Measurements from ENCODE around the gene BNC2.

The BNC2 gene

GRCh38 chr9:16642421-16643109 lies 227.9 kb downstream of the BNC2 start:
- in situ Hi-C loops (cut with MboI; ENCODE audit: low sequenced_read_pairs), result no loop called here

DNA sequence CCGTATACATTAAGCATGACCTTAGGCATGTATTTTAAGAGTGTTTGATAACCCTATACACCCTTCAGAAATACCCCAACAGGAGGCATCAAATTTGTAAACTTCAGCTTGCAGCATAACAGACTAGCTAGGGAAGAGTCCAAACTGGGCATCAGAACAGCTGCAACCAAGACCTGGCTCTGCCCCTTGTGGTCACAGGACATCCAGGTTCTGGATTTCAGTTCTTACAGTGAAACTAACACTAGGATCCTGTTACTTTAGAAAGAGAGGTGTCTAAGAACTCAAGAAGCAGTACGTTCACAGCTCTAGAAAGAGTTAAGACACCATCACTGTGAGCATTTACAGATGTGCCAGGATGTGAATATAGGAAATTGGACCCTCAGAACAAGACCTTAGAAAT lies 229.8 kb downstream of the BNC2 start:
- in situ Hi-C loops (cut with MboI; ENCODE audit: low sequenced_read_pairs), result no loop called here

- in situ Hi-C loops (cut with MboI; ENCODE audit: low sequenced_read_pairs), result no loop called here
These were observed 230.8 kb downstream of the BNC2 start for GRCh38 chr9:16639644-16640043.

DNA sequence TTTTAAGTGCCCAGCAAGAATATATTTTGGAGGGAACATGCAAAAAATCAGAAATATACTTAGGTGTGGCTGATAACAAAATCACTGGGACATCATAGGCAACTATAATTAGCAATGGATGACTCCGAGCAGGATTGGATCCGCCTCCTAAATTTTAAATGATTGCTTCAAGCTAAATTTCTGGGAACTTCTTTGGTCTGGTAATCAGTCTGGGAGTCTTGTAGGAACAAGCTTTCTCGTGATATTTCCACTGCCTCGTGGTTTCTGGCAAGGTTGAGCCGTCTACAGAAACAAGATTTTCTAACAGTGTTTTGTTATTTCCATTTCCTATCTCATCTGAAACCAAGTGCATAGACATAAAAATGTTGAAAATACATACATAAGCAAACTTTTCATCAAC lies 232.6 kb downstream of the BNC2 start:
- in situ Hi-C loops (cut with MboI; ENCODE audit: low sequenced_read_pairs), result no loop called here

DNA sequence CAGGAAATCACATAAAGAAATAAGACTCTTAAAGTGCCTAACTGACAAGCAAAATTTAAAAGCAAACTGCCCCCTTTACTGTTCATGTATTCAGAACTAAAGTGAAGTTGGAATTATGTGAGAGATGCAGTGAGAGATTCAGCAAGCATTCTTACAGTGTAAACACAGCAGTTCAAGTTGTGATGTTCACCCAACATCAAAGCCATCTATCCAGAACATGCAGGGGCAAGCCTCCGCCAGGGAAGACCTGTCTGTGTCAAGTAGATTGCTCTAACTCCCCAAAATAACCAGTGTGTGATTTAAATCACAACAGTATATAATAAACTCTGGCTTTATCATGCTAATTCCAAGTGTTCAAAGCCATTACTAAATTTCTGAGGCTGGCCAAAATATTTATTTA lies 233.3 kb downstream of the BNC2 start:
- in situ Hi-C loops (cut with MboI; ENCODE audit: low sequenced_read_pairs), result no loop called here

- in situ Hi-C loops (cut with MboI; ENCODE audit: low sequenced_read_pairs), result no loop called here
These were observed 236.7 kb downstream of the BNC2 start for GRCh38 chr9:16633794-16634193.

GRCh38 chr9:16628413-16628812 lies 242.1 kb downstream of the BNC2 start:
- in situ Hi-C loops (cut with MboI; ENCODE audit: low sequenced_read_pairs), result no loop called here

DNA sequence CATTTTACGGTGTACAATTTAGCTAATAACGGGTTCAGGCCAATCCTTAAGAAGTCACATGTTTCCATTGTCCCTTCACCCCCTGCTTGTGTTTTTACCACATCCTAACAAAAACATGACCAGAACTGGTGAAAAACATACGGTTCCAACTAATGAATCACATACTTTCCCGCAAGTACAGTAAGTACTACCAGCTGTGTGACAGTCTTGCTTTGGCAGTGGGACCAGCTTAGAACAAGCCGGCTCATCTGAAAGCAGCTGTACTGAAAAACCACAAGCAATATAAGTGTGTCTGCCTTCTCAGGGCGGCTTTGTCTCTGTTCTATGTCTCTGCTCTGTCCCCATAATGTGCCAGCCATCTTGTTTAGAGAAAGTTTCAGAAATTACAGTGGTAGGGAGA lies 242.5 kb downstream of the BNC2 start:
- in situ Hi-C loops (cut with MboI; ENCODE audit: low sequenced_read_pairs), result no loop called here

GRCh38 chr9:16627521-16627920 lies 242.9 kb downstream of the BNC2 start:
- in situ Hi-C loops (cut with MboI; ENCODE audit: low sequenced_read_pairs), result no loop called here

DNA sequence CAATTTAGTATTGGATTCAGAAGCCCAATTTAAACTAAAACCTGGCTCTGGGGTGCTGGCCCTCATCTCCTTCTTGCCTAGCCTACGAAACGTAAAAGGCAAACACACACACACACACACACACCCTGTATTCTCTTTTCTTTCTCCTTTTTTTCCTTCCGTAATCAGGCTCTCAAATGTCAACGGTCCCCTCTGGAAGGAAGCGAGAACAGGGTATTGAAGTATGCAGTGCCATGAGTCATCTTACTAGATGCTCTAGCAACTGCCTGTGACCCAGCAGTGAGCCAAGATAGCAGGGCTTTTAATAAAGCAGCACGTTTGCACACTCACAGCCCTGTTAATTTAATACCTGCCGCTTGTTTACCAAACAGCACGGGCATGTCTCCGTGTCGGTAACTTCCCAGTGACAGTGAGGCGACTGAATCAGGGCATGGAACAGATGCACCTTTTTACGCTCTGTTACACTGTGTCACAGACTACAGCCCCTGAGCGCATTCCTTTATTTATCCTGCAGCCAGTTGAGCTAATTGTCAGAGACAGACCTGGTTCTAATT lies 243.8 kb downstream of the BNC2 start:
- in situ Hi-C loops (cut with MboI; ENCODE audit: low sequenced_read_pairs), result no loop called here

DNA sequence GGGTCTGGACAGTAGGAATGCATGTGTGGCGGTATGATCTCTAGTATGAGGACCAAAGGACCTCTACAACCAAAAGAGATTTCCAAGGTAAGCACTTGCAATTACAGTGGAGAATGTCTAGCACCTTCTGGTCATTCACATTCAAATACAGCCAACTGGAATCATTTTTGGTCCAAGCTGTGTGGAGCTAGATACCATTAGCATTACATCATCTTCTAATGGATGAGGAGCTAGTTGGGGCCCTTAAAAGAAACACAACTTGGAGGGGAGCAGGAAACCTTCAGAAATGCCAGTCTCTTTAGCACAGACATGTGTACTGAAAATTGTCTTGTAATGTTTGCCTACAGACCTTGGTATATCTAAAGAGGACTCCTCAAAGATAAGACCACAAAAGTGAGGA lies 244.7 kb downstream of the BNC2 start:
- in situ Hi-C loops (cut with MboI; ENCODE audit: low sequenced_read_pairs), result no loop called here

GRCh38 chr9:16625161-16625631 lies 245.3 kb downstream of the BNC2 start:
- in situ Hi-C loops (cut with MboI; ENCODE audit: low sequenced_read_pairs), result no loop called here

- in situ Hi-C loops (cut with MboI; ENCODE audit: low sequenced_read_pairs), result no loop called here
These were observed 245.7 kb downstream of the BNC2 start for GRCh38 chr9:16624744-16625117.

GRCh38 chr9:16623989-16624743 lies 246.3 kb downstream of the BNC2 start:
- in situ Hi-C loops (cut with MboI; ENCODE audit: low sequenced_read_pairs), result no loop called here

- in situ Hi-C loops (cut with MboI; ENCODE audit: low sequenced_read_pairs), result no loop called here
These were observed 247.9 kb downstream of the BNC2 start for GRCh38 chr9:16622541-16622940.

DNA sequence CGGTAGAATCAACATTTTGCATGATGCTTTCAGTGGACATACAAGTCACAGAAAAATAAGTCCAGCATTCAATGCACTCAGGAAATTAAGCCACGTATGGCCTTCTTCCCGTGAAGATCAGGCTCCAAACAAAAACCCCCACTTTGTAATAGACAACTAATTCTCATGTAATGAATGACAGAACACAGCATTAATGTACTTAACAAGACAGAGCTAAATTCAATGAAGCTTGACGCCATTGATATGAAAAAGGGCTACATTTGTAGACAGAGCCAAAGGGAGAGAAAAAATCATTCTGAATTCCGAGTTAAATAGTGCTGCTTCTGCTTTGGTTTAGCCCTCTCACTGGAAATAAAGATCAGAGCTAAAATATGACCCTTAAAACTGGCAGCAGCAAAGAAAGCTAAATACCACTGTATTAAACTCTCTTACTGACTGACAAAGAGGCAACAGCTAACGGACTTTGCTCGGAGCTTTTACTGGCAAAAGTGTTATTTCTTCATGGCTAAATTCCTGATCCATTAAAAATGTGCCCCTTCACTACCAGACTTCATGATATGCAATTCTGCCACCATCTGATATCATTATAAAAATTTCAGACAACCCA lies 250.5 kb downstream of the BNC2 start:
- in situ Hi-C loops (cut with MboI; ENCODE audit: low sequenced_read_pairs), result no loop called here

DNA sequence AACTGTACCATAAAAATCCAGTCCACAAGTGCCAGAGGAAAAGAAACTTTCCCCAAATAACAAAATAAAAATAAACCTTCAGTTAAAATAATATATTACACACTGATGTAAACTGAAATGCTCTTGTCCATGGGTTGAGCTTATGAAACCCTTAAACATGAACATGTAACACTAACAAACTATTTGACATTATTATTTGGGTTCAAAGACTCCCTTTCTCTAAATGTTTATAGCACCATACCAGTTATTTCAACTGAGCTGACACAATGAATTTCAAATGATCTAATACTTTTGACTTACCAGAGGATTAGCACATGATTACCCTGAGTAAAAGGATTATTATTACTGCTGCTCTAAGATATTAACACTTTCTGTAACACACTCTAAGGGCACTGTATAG lies 251.1 kb downstream of the BNC2 start:
- in situ Hi-C loops (cut with MboI; ENCODE audit: low sequenced_read_pairs), result no loop called here

- in situ Hi-C loops (cut with MboI; ENCODE audit: low sequenced_read_pairs), result no loop called here
These were observed 251.9 kb downstream of the BNC2 start for GRCh38 chr9:16618524-16618923.

DNA sequence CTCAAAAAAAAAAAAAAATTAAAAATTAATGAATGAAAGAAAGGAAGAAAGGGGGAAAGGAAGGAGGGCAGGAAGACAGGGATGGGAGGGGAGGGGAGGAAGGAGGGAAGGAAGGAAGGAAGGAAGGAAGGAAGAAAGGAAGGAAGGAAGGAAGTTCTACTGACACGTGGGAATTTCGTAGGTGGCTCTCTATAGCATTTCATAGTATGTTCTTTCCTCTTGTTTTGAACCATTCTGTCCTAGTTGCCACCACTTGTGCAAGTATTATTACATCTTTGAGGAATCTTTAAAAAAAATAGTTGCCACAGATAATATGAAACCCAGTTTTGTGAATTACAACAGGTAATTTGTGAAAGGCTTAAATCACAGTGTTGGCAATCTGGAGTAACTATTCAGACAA lies 253.8 kb downstream of the BNC2 start:
- in situ Hi-C loops (cut with MboI; ENCODE audit: low sequenced_read_pairs), result no loop called here

- in situ Hi-C loops (cut with MboI; ENCODE audit: low sequenced_read_pairs), result no loop called here
These were observed 255.0 kb downstream of the BNC2 start for GRCh38 chr9:16615451-16615850.

GRCh38 chr9:16613605-16614004 lies 256.9 kb downstream of the BNC2 start:
- in situ Hi-C loops (cut with MboI; ENCODE audit: low sequenced_read_pairs), result no loop called here

DNA sequence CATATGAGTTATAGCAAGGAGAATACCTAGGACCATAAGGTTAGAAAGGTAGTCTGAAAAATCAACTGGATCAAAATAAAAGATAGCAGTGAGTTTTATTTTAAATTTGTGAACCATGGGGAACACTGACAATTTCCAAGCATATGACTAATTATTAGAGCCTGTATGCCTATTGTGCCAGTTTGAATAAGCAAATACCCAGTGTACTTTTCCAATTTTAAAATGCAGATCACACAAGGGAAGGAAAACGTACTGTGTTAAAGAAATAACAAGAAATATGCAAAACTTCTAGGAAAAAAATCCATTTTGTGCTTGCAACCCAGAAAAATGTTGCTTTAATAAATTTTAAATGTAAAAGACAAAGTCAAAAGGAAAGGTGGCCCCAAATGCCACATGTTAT lies 257.4 kb downstream of the BNC2 start:
- in situ Hi-C loops (cut with MboI; ENCODE audit: low sequenced_read_pairs), result no loop called here

Data from HL-60/S4 treated with phorbol 12-myristate 13-acetate at 8.2 ng/mL for 4 days and 3 days (cell line).